ENCODE results near the gene NRSN2.
A peak's percentile ranks its signal among the peaks of the same experiment; 100 is the strongest.
"Not testable (repeated sequence)": the region's sequence is repeated elsewhere in the genome, so short reads cannot be mapped to it uniquely, and the experiment has no call there.

NRSN2 gene

DNA sequence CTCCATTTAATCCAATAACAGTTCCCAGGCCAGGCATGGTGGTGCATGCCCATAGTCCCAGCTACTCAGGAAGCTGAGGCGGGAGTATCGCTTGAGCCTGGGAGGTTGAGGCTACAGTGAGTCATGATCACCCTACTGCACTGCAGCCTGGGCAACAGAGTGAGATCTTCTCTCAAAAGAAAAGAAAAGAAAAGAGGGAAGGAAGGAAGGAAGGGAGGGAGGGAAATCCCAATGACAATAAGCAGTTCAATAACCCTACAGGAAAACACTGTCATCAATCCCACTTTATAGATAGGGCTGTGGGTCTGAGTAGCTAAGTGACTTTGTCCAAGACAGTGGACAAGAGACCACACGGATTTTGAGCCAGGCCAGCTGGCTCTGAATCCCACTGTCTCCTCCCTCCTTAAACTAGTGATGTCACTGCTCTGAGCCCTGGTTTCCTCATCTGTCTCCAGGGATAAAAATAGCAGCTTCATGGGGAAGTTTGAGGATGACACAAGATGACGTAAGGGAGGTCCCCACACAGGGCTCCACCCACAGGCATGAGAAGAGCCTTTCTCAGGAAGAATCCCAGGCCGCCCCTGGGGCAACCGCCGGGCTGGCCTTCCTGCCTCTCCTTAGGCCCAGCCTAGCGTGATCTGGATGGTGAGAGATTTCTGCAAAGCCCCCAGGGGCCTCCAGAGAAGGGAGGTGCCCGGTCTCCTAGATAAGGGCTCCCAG is 26.4 kb downstream of the NRSN2 start:
- no peak overlapping the region for H3K4me3 Mint-ChIP-seq
- no peak overlapping the region for H3K27ac Mint-ChIP-seq
- H3K9me3 Mint-ChIP-seq (ENCODE audit: low read depth), result no peaks in the 10 kb centered on the region
- H3K27me3 Mint-ChIP-seq, result no peaks in the 10 kb centered on the region
- H3K36me3 Mint-ChIP-seq, result no peaks in the 10 kb centered on the region
- peaks cover 1% of the 10 kb centered on the region for H3K4me1 Mint-ChIP-seq (ENCODE audit: low read depth)

DNA sequence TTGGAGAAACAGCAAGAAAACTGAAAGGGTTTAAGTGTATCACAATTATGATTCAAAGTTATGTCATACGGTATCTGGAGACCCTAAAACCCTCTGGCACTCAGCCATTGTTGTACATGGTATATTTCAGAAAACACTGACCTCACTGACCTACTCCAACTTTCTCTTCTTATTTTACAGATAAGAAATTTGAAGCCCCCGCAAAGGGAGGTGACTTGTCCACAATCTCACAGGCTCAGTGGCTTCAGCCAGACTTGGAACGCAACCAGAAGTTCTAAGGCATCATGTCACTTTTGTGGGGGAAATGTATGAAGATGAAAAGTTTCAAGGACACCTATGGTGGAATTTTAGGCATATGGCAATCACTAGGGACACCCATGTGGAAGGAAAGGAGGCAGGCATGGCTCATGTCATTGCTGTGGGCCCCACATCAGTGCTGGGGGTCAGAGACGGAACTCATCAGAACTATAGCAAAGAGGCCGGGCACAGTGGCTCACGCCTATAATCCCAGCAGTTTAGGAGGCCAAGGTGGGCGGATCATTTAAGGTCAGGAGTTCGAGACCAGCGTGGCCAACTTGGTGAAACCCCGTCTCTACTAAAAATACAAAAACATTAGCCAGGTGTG is 28.5 kb downstream of the NRSN2 start:
- Mint-ChIP-seq H3K36me3 (no peaks in the 10 kb centered on the region), H3K27ac (no peak overlapping the region), H3K9me3 (ENCODE audit: low read depth) (no peaks in the 10 kb centered on the region), H3K27me3 (no peaks in the 10 kb centered on the region), H3K4me3 (no peak overlapping the region), H3K4me1 (ENCODE audit: low read depth) (peaks cover 1% of the 10 kb centered on the region)

DNA sequence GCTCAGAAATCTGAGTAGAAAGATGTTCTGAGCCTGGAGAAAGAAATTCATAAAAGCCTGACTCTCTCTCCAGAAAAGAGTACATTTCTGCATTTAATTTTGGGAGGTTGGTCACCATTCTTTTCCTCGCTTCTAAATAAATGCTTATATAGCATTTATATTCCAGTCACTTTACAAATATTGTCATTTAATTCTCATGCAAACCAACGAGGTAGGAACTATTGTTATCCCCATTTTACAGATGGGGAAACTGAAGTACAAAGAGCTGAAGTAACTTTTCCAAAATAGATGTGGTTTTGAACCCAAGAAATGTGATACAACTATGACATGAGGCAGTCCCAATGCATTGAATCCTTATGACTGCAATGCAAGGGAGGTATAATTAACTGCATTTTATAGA is 29.2 kb downstream of the NRSN2 start:
- peaks cover 1% of the 10 kb centered on the region for H3K4me1 Mint-ChIP-seq (ENCODE audit: low read depth)
- no peak overlapping the region for H3K27ac Mint-ChIP-seq
- no peak overlapping the region for H3K4me3 Mint-ChIP-seq
- H3K27me3 Mint-ChIP-seq, result no peaks in the 10 kb centered on the region
- no peaks in the 10 kb centered on the region for H3K9me3 Mint-ChIP-seq (ENCODE audit: low read depth)
- no peaks in the 10 kb centered on the region for H3K36me3 Mint-ChIP-seq

DNA sequence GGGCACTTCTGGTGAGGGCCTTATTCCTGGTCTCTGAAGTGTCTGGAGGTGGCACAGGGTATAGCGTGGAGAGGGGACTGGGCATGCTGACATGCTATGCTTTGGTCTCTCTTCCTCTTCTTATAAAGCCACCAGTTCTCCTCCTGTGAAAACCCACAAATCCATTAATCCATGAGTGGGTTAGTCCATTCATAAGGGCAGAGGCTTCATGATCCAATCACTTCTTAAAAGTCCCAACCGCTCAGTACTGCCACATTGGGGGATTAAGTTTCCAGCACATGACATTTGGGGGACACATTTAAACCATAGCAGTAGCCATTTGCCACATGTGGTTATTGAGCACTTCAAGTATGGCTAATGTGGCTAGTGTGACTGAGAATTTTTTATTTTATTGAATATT is 29.8 kb downstream of the NRSN2 start:
- Mint-ChIP-seq H3K9me3 (ENCODE audit: low read depth) (no peaks in the 10 kb centered on the region), H3K4me3 (no peak overlapping the region), H3K36me3 (no peaks in the 10 kb centered on the region), H3K4me1 (ENCODE audit: low read depth) (peaks cover 1% of the 10 kb centered on the region), H3K27me3 (no peaks in the 10 kb centered on the region), H3K27ac (no peak overlapping the region)

DNA sequence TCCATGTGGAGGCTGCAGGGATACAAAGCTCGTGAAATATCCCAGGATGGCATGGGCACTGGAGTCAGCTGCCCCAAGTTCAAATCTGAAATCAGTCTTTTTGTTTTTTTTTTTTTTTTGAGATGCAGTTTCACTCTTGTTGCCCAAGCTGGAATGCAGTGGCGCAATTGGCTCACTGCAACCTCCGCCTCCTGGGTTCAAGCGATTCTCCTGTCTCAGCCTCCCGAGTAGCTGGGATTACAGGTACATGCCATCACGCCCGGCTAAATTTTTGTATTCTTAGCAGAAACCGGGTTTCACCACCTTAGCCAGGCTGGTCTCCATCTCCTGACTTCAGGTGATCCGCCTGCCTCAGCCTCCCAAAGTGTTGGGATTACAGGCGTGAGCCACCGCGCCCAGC is 30.7 kb downstream of the NRSN2 start:
- not testable (repeated sequence) for H3K27ac Mint-ChIP-seq; H3K36me3 Mint-ChIP-seq; H3K27me3 Mint-ChIP-seq; H3K4me3 Mint-ChIP-seq; H3K4me1 Mint-ChIP-seq (ENCODE audit: low read depth); H3K9me3 Mint-ChIP-seq (ENCODE audit: low read depth)

DNA sequence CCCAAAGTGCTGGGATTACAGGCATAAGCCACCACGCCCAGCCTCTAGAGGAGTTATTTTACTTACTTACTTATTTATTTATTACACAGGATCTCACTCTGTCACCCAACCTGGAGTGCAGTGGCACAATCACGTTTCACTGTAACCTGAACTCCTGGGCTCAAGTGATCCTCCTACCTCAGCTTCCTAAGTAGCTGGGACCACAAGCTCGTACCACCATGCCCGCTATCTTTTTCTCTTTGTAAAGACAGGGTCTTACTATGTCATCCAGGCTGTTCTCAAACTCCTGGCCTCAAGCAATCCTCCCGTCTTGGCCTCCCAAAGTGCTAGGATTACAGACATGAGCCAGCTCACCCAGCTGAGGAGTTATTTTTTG is 32.0 kb downstream of the NRSN2 start:
- Mint-ChIP-seq H3K36me3 (no peaks in the 10 kb centered on the region), H3K9me3 (ENCODE audit: low read depth) (no peaks in the 10 kb centered on the region), H3K27me3 (no peaks in the 10 kb centered on the region), H3K4me1 (ENCODE audit: low read depth) (peaks cover 9% of the 10 kb centered on the region), H3K4me3 (peak overlapping the region; percentile 91), H3K27ac (no peak overlapping the region)

DNA sequence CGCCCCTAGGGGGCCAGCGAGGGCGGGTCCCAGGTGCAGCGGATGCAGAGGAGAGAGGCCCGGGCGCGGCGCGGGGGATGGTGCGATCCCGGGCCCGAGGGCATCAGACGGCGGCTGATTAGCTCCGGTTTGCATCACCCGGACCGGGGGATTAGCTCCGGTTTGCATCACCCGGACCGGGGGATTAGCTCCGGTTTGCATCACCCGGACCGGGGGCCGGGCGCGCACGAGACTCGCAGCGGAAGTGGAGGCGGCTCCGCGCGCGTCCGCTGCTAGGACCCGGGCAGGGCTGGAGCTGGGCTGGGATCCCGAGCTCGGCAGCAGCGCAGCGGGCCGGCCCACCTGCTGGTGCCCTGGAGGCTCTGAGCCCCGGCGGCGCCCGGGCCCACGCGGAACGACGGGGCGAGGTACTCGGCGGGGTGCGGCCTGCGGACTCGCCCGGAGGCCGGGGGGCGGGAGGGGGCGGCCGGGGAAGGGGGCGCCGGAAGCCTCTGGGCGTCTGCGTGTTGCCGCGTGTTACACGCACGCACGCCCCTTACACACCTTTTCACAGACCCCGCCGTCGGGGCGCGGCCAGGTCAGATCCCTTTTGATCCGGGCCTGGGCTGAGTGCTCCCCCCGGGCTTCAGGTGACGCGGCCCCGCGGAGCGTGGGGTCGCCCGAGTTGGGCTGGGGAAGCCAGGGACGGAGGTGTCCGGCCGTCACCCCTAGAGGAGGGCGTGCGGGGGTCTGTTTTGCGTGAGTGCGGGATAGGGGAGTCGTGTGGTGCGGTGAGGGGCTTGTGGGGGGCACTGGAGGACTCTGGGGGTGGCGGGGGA is 34.1 kb downstream of the NRSN2 start:
- Mint-ChIP-seq H3K9me3 (ENCODE audit: low read depth) (no peaks in the 10 kb centered on the region), H3K36me3 (peaks cover under 1% of the 10 kb centered on the region), H3K27me3 (no peaks in the 10 kb centered on the region), H3K4me3 (peak overlapping the region; percentile 91), H3K27ac (peak overlapping the region; percentile 79), H3K4me1 (ENCODE audit: low read depth) (peaks cover 13% of the 10 kb centered on the region)

DNA sequence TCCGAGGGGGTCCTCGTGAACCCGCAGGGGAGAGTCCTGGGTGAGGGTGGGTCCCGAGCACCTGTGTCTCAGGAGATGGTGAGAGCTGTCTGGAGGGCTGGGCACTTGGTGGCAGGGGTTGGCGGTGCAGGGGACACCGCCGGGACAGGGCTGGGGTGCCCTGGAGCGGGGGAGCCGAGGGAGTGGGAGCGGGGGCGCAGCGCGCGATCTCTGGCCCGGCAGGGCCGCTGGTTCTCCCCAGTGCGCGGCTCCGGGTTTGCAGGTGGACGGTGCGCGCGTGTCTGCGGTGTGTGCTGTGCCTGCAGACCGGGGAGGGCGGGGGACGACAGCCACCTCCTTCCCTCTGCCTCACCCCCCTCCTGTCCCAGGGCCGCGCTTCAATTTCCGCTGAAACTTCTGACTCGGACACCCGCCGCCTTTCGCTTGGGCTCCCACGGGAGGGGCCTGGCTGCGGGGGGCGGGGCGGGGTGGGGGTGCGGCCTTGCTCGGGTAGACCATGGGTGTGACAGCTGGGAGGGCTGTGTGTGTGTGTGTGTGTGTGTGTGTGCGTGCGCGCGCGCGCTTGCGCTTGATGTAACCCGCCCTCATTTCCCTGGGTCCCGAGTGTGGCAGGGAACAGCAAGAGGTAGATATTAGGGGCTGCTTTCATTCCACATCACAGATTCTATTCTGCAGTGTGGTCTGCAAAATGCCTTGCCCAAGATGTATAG is 34.8 kb downstream of the NRSN2 start:
- H3K4me1 Mint-ChIP-seq (ENCODE audit: low read depth), result peaks cover 13% of the 10 kb centered on the region
- peak overlapping the region; percentile 82 for H3K4me3 Mint-ChIP-seq
- H3K27ac Mint-ChIP-seq, result peak overlapping the region; percentile 61
- H3K36me3 Mint-ChIP-seq, result peaks cover 2% of the 10 kb centered on the region
- no peaks in the 10 kb centered on the region for H3K9me3 Mint-ChIP-seq (ENCODE audit: low read depth)
- H3K27me3 Mint-ChIP-seq, result no peaks in the 10 kb centered on the region

DNA sequence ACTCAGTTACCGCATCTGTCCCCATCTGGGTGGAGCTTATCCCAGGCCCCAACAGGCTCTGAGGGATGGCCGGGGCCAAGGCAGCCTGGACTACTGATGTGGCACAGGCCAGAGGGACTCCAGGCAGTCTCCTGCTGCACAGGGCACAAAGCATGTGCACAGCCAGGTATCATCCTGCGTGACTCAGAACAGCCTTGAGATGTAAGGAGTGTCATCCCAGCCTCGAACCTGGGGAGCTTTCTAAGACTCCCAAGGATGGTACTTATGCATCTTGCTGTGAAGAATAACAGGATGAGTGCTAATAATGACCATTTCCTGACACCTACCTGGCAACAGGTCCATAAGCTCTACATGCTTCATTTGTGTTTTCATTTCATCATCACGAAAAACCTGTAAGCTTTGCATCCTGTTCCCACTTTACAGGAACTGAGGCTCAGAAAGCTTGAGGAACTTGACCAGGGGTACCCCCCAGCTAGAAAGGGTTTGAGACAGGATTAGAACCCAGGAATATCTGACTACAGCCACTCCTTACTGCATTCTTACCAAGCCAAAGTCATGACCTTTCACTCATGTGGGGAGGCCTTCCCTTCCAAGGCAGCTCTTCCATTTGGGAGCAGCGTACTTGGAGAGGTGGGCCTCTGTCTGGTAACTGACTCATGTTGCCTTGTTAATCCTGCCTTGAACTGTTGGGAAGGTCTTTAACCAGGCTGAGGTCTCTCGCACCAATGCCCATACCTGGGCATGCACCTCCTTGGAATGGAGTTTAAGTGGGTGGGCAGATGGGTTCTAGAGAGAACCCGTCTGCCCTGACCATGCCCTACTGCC is 35.6 kb downstream of the NRSN2 start:
- Mint-ChIP-seq H3K36me3 (peaks cover 2% of the 10 kb centered on the region), H3K9me3 (ENCODE audit: low read depth) (no peaks in the 10 kb centered on the region), H3K27me3 (no peaks in the 10 kb centered on the region), H3K4me1 (ENCODE audit: low read depth) (peaks cover 13% of the 10 kb centered on the region), H3K27ac (no peak overlapping the region), H3K4me3 (peak overlapping the region; percentile 82)

DNA sequence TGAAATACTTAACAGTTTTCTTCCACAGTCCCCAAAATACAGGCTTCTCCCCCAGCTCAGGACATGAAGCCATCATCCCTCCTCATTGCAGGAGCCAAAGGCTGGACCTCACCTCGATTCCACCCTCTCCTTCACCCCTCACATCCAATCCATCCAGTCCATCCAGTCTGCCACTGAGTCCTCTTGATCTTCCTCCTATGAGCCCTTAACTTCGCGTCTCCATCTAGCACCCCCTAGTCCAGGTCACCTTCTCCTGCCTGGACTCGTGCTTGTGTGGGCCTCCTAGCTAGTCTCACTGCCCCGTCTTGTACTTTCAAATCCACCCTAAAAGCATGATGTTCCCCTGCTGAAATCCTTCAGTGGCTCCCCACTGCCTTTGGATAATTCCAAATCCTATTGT is 37.0 kb downstream of the NRSN2 start:
- no peaks in the 10 kb centered on the region for H3K9me3 Mint-ChIP-seq (ENCODE audit: low read depth)
- H3K27me3 Mint-ChIP-seq, result no peaks in the 10 kb centered on the region
- no peak overlapping the region for H3K27ac Mint-ChIP-seq
- H3K36me3 Mint-ChIP-seq, result peaks cover 2% of the 10 kb centered on the region
- H3K4me1 Mint-ChIP-seq (ENCODE audit: low read depth), result peaks cover 13% of the 10 kb centered on the region
- H3K4me3 Mint-ChIP-seq, result peak overlapping the region; percentile 0

DNA sequence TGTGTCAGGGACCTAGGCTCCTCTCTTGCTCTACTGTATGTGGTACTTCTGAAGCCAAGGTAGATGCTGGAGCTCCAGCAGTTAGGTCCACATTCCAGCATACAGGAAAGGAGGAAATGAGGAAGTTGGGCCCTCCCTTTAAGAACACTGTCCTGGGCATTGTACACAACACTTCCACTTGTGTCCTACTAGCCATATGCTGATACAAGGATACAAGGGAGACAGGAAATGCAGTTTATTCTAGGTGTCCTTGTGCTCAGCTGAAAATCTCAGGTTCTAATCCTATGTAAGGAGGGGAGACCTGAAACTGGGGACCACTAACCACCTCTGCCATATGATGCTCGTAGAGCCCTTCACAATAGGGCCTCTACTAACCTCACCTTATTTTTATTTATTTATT is 37.8 kb downstream of the NRSN2 start:
- Mint-ChIP-seq H3K4me1 (ENCODE audit: low read depth) (peaks cover 13% of the 10 kb centered on the region), H3K27ac (no peak overlapping the region), H3K4me3 (no peak overlapping the region), H3K36me3 (peaks cover 2% of the 10 kb centered on the region), H3K9me3 (ENCODE audit: low read depth) (no peaks in the 10 kb centered on the region), H3K27me3 (no peaks in the 10 kb centered on the region)

DNA sequence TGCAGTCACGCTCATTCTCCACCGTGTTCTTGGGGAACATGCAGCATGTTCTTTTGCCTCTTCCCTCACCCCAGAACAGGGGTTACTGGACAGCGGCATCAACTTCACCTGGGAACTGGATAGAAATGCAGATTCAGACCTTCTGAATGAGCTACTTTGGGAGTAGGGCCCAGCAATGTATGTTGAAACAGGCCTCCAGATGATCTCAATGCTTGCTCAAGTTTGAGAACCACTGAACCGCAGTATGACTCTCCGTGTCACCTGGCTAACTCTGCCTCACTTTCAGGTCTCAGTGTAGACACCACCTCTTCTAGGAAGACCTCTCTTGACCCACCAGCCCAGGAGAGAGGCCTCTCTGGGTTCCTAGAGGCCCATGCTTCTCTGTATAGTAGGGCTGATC is 38.5 kb downstream of the NRSN2 start:
- Mint-ChIP-seq H3K4me1 (ENCODE audit: low read depth) (peaks cover 13% of the 10 kb centered on the region), H3K9me3 (ENCODE audit: low read depth) (no peaks in the 10 kb centered on the region), H3K36me3 (peaks cover 2% of the 10 kb centered on the region), H3K27ac (no peak overlapping the region), H3K4me3 (no peak overlapping the region), H3K27me3 (no peaks in the 10 kb centered on the region)

DNA sequence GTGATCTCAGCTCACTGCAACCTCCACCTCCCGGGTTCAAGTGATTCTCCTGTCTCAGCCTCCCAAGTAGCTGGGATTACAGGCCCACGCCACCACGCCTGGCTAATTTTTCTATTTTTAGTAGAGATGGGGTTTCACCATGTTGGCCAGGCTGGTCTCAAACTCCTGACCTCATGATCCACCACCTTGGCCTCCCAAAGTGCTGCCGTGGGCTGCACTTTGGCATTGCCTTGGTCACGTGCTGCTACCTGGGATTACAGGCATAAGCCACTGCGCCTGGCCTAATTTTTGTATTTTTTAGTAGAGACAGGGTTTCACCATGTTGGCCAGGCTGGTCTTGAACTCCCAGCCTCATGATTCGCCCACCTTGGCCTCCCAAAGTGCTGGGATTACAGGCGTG is 39.7 kb downstream of the NRSN2 start:
- H3K9me3 Mint-ChIP-seq (ENCODE audit: low read depth); H3K36me3 Mint-ChIP-seq; H3K27me3 Mint-ChIP-seq; H3K27ac Mint-ChIP-seq; H3K4me3 Mint-ChIP-seq: not testable (repeated sequence)
- peaks cover 13% of the 10 kb centered on the region for H3K4me1 Mint-ChIP-seq (ENCODE audit: low read depth)

DNA sequence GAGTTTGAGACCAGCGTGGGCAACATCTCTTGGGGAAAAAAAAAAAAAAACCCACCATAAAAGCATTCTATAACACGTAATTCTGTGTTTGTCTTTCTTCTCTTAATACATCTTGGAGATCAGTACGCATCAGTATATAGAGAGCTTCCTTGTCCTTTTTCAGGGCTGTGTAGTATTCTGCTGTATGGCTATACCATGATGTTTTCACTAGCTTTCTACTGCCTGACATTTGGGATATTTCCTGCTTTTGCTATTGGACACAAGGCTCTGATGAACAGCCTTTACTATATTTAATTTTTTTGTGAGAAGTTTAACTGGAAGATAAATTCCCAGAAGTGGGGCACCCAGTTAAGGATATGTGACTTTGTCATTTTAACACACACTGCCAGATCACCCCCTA is 40.6 kb downstream of the NRSN2 start:
- H3K27me3 Mint-ChIP-seq, result no peaks in the 10 kb centered on the region
- peaks cover 2% of the 10 kb centered on the region for H3K36me3 Mint-ChIP-seq
- H3K27ac Mint-ChIP-seq, result no peak overlapping the region
- peaks cover 10% of the 10 kb centered on the region for H3K4me1 Mint-ChIP-seq (ENCODE audit: low read depth)
- no peak overlapping the region for H3K4me3 Mint-ChIP-seq
- no peaks in the 10 kb centered on the region for H3K9me3 Mint-ChIP-seq (ENCODE audit: low read depth)
